Ectodermal cell (in vitro differentiated cells): ENCODE data around the gene SETDB1.

Experiments used
- H3K27ac ChIP-seq: 2 replicates; pipeline ENCODE4 v1.7.0; 2013; ENCODE audit warnings: mild to moderate bottlenecking, low read depth, low read length; ENCODE audit not compliant: insufficient read depth, poor library complexity, severe bottlenecking
- H3K27me3 ChIP-seq: 2 replicates; pipeline ENCODE4 v1.7.0; 2013; ENCODE audit warnings: mild to moderate bottlenecking, low read length; ENCODE audit not compliant: insufficient read depth, control insufficient read depth, poor library complexity, severe bottlenecking
- H3K36me3 ChIP-seq: one replicate; pipeline ENCODE4 v1.7.0; 2013; ENCODE audit warnings: low read length; ENCODE audit not compliant: control insufficient read depth, insufficient read depth
- H3K4me1 ChIP-seq: one replicate; pipeline ENCODE4 v1.7.0; 2013; ENCODE audit warnings: low read length; ENCODE audit not compliant: control insufficient read depth, insufficient read depth
- H3K4me3 ChIP-seq: 2 replicates; pipeline ENCODE4 v1.7.0; 2013; ENCODE audit warnings: low read depth, low read length, control low read depth; ENCODE audit not compliant: insufficient read depth
- H3K9me3 ChIP-seq: 2 replicates; pipeline ENCODE4 v1.7.0; 2013; ENCODE audit warnings: mild to moderate bottlenecking, low read length, moderate library complexity; ENCODE audit not compliant: control insufficient read depth
- WGBS, 2 experiments: methylation state at CpG; one replicate each; pipeline ENCODE4 v1.1.7; 2013; ENCODE audit warnings: missing lambda C conversion rate in 2 of 2; 5-methylcytosine and 5-hydroxymethylcytosine counted together

The SETDB1 gene

GRCh38 chr1:150987924-150988323 is 61.8 kb downstream of the SETDB1 start:
- Histone ChIP-seq H3K9me3 (no peaks in the 10 kb centered on the region), H3K36me3 (no peaks in the 10 kb centered on the region), H3K4me1 (no peaks in the 10 kb centered on the region), H3K27me3 (no peaks in the 10 kb centered on the region), H3K27ac (no peak overlapping the region), H3K4me3 (no peak overlapping the region)
- 92 to 93% methylated on average over 7 of the region's 7 CpGs for WGBS, 2 experiments

- Histone ChIP-seq H3K4me1 (peaks cover 4% of the 10 kb centered on the region), H3K4me3 (no peak overlapping the region), H3K27ac (no peak overlapping the region), H3K9me3 (no peaks in the 10 kb centered on the region), H3K27me3 (no peaks in the 10 kb centered on the region), H3K36me3 (no peaks in the 10 kb centered on the region)
- 90 to 96% methylated on average over 4 of the region's 4 CpGs for WGBS, 2 experiments
Observed at GRCh38 chr1:150992626-150993025, 66.5 kb downstream of the SETDB1 start.

GRCh38 chr1:150994248-150994647 is 68.1 kb downstream of the SETDB1 start:
- H3K4me3 ChIP-seq: no peak overlapping the region
- H3K36me3 ChIP-seq: no peaks in the 10 kb centered on the region
- no peaks in the 10 kb centered on the region for H3K9me3 ChIP-seq
- WGBS, 2 experiments: 98 to 99% methylated on average over 3 of the region's 3 CpGs
- no peaks in the 10 kb centered on the region for H3K27me3 ChIP-seq
- H3K27ac ChIP-seq: no peak overlapping the region
- H3K4me1 ChIP-seq: peaks cover 4% of the 10 kb centered on the region

GRCh38 chr1:150995460-150995859 is 69.3 kb downstream of the SETDB1 start:
- H3K9me3 ChIP-seq: no peaks in the 10 kb centered on the region
- H3K36me3 ChIP-seq: no peaks in the 10 kb centered on the region
- H3K27me3 ChIP-seq: no peaks in the 10 kb centered on the region
- no peak overlapping the region for H3K27ac ChIP-seq
- 85 to 87% methylated on average over 4 of the region's 4 CpGs for WGBS, 2 experiments
- peaks cover 4% of the 10 kb centered on the region for H3K4me1 ChIP-seq
- H3K4me3 ChIP-seq: no peak overlapping the region

GRCh38 chr1:150995896-150996295 is 69.7 kb downstream of the SETDB1 start:
- no peak overlapping the region for H3K27ac ChIP-seq
- no peak overlapping the region for H3K4me3 ChIP-seq
- H3K27me3 ChIP-seq: no peaks in the 10 kb centered on the region
- H3K4me1 ChIP-seq: peaks cover 4% of the 10 kb centered on the region
- H3K36me3 ChIP-seq: no peaks in the 10 kb centered on the region
- WGBS, 2 experiments: 34 to 39% methylated on average over 9 of the region's 9 CpGs
- H3K9me3 ChIP-seq: no peaks in the 10 kb centered on the region

- no peaks in the 10 kb centered on the region for H3K27me3 ChIP-seq
- H3K4me3 ChIP-seq: no peak overlapping the region
- 94 to 95% methylated on average over 20 of the region's 20 CpGs for WGBS, 2 experiments
- no peaks in the 10 kb centered on the region for H3K9me3 ChIP-seq
- H3K27ac ChIP-seq: no peak overlapping the region
- H3K36me3 ChIP-seq: no peaks in the 10 kb centered on the region
- peaks cover 4% of the 10 kb centered on the region for H3K4me1 ChIP-seq
Observed at GRCh38 chr1:150997126-150997872, 71.1 kb downstream of the SETDB1 start.

GRCh38 chr1:150997949-150998348 is 71.8 kb downstream of the SETDB1 start:
- no peaks in the 10 kb centered on the region for H3K27me3 ChIP-seq
- H3K36me3 ChIP-seq: no peaks in the 10 kb centered on the region
- 72 to 90% methylated on average over 4 to 5 of the region's 5 CpGs for WGBS, 2 experiments
- no peak overlapping the region for H3K27ac ChIP-seq
- H3K4me3 ChIP-seq: no peak overlapping the region
- H3K4me1 ChIP-seq: peaks cover 4% of the 10 kb centered on the region
- no peaks in the 10 kb centered on the region for H3K9me3 ChIP-seq

DNA sequence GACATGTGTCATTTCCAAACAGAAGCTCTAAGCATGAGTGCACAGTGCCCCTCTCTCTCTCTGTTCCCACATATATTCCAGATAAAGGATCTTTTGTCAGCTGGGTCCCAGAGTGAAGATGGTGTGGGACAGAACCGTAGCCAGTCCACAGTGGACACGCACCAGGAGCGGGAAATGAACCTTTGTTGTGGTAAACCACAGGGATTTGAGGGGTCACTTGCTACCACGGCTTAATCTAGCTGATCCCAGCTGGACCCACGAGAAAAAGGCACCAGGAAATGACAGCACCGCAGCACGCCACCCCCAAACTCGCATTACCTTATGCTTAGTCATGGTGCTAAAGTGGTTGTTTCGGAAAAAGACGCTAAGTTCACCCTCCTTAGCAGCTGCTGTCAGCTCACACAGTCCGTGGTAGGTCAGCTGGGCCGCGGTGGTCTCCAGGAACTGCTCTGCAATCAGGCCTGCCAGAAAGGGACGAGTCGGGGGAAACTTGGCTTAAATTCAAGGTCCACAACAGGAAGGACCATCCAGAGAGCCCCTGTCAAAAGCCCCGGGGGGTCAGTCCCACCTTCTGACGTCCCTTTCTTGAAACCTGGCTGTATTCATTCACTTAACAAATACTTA is 73.0 kb downstream of the SETDB1 start:
- Histone ChIP-seq H3K4me1 (peaks cover 4% of the 10 kb centered on the region), H3K9me3 (no peaks in the 10 kb centered on the region), H3K27me3 (no peaks in the 10 kb centered on the region), H3K4me3 (no peak overlapping the region), H3K36me3 (no peaks in the 10 kb centered on the region), H3K27ac (no peak overlapping the region)
- 90 to 92% methylated on average over 17 of the region's 17 CpGs for WGBS, 2 experiments

- H3K27ac ChIP-seq: no peak overlapping the region
- no peak overlapping the region for H3K4me3 ChIP-seq
- 100% methylated on average over 2 of the region's 2 CpGs for WGBS, 2 experiments
- H3K27me3 ChIP-seq: no peaks in the 10 kb centered on the region
- no peaks in the 10 kb centered on the region for H3K9me3 ChIP-seq
- no peaks in the 10 kb centered on the region for H3K36me3 ChIP-seq
- H3K4me1 ChIP-seq: peaks cover 4% of the 10 kb centered on the region
Observed at GRCh38 chr1:150999926-151000325, 73.8 kb downstream of the SETDB1 start.

DNA sequence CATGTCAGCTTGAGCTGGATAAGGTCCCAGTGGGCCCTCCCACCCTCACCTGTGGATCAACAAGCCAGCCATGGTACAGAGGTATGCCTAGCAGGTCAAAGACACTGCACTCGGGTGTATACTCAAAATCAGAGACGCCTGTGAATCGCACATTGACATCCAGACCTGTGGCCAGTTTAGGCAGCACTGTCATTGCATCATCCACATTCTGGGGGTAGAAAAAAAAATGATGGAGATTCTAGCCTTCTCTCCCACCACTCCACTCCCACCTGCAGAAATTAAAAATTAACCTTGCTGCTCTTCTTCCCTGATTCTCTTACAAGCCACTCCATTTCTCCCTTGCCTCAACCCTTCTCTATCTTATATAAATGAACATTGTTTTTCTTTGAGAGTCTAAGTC is 74.2 kb downstream of the SETDB1 start:
- peaks cover 3% of the 10 kb centered on the region for H3K4me1 ChIP-seq
- no peaks in the 10 kb centered on the region for H3K9me3 ChIP-seq
- H3K36me3 ChIP-seq: no peaks in the 10 kb centered on the region
- H3K4me3 ChIP-seq: no peak overlapping the region
- H3K27me3 ChIP-seq: no peaks in the 10 kb centered on the region
- 91 to 92% methylated on average over 3 of the region's 3 CpGs for WGBS, 2 experiments
- H3K27ac ChIP-seq: no peak overlapping the region
